ENCODE results near the gene NDUFC1.
"Not testable (repeated sequence)": the region's sequence is repeated elsewhere in the genome, so short reads cannot be mapped to it uniquely, and the experiment has no call there.

NDUFC1 gene

DNA sequence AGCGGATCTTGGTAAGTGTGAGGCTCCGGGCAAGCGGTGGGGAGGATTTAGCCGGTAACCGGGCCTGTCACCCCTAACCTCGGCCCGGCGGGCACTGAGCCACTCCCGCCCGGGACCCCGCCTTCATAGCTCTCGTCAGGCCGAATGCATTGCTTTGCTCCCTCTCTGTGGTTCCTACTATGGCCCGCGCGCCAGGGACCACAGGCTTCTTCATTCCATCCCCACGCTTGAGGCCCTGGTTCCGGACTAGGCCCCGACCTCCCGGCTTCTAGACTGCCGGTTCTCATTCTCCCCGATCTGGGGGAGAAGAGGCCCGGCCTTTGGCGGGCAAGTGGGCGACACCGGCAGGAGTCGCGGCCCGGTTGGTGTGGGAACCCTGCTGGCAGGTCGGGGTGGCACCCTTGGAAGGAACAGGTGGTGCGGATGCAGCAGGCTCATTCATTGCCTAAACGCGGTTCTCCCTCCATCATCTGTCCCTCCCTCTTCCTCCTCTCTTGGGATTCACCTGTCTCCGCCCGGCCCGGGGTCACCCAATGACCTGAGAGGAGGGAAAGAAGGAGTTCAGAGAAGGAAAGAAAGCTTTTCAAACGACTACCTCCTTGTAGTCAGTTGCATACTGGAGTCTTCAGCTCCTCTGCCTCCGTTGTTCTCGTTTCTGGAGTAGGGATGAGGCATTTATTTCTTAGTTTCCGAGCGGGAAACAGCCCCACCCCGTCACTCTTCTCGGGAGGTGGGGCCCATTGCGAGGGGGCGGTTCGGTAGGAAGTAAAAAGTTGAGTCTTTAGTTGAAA lies at the start of gene NDUFC1:
TSS of gene NDUFC1 (minus strand) at position 657 of the 791 bp plus-strand sequence. CDS start 6,679 bp downstream, outside the sequence.
- DNase-seq (ENCODE audit: low read depth in 4 of 4, low spot score in 1 of 4) = peak in 1 of 4 experiments; percentile 54

DNA sequence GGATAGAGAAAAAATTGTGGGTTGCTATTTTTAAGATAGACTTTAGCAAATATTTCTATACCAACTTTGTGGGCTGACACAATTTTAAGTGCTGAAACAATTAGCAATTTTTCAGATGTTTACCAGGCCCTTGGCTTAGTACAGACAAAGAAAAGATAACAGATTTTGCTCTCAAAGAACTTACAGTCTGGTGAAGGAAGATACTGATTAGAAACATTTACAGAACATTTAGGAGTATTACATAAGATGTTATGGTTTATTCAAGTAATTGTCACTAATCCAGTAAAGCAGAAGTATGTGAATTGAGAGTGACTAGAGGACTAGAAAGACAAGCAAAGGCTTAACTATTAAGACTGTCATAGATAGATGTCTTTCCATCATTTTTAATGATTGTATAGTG lies 35.3 kb upstream of the NDUFC1 start:
- no peak for DNase-seq (ENCODE audit: low read depth in 4 of 4, low spot score in 1 of 4)

DNA sequence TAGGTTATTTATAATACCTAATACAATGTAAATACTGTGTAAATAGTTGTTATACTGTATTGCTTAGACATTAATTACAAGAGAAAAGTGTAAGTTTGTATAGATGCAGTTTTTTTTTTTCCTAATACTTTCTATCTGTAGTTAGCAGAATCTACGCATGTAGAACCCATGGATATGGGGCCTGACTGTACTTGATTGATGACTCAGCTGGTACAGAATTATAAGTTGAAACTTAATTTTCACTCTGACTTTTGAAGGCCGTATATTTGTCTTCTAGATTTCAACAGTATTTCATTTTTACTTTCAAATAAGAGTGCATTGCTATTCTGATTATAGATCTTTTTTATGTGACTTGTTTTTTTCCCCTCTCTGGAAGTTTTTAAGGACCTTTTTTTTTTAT lies 30.8 kb upstream of the NDUFC1 start:
- no peak for DNase-seq (ENCODE audit: low read depth in 4 of 4, low spot score in 1 of 4)

DNA sequence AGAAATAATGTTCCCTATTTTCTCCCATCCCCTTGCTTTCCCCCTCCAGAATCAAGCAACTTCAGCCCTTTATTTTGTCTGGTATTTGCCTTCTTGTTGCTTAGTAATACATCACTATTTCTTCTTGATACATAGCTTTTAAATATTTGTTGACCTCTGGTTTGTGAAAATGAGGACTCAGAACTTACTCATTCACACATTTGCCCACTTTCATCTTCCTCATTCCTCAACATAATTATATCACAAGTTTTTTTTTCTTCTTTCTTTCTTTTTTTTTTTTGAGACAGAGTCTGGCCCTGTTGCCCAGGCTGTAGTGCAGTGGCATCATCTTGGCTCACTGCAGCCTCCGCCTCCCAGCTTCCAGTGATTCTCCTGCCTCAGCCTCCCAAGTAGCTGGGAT lies 28.9 kb upstream of the NDUFC1 start:
- DNase-seq (ENCODE audit: low read depth in 4 of 4, low spot score in 1 of 4) = no peak

DNA sequence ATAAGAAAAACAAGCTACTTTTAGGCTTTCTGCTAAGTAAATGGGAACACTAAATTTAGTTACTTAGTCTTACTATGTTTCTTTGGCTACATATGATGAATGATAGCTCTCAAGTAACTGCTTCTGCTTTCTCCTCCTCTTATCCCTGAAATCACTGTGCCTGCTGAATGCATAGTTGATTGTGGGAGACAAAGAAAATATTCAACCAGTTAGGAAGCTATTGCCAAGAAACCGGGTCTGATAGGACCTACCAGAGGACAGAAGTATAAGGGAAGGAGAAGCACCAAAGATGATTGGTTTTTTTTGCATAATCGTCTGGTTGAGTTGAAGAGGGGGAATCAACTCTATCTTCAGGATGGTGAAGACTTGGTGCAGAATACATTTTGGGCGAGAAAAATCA lies 28.0 kb upstream of the NDUFC1 start:
- no peak for DNase-seq (ENCODE audit: low read depth in 4 of 4, low spot score in 1 of 4)

DNA sequence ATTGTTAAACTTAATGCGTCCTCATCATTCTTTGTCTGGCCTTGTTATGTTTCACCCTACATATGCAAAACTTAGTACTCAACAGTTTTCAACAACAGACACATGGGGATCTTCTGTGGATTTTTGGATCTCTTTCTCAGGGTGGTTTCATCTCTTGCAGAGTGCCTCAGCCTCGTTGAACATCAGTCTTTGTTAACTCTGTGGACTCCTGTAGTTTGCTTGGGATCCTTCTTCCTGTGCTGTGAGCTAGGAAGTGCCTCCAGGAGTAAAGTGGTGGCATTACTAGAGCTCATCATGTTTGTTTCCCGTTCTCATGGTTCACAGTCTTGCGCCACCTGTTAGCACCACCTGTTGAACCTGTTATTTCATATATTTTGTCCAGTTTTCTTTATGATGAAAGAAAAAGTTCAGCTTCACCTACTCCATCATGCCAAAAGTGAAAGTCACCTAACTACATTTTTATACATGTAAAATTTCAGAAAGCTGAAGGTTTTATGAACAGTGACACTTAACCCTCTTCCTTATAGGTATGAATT lies 27.5 kb upstream of the NDUFC1 start:
- DNase-seq (ENCODE audit: low read depth in 4 of 4, low spot score in 1 of 4) = no peak

DNA sequence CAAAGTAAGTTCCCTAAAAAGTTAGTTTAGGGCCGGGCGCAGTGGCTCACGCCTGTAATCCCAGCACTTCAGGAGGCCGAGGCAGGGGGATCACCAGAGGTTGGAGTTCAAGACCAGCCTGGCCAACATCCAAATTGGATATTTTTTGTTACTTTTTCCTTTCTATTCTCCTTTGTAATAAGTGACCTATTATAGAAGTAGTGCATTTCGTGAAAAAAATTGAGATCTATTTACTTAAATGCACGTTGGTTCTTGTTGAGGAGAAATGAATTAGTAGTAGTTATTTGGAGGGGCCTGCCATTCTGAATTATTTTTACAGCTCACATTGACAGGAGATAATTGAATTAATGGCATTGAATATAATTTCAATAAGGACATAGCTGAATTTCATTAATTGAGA lies 22.3 kb upstream of the NDUFC1 start:
- DNase-seq (ENCODE audit: low read depth in 4 of 4, low spot score in 1 of 4) = no peak

DNA sequence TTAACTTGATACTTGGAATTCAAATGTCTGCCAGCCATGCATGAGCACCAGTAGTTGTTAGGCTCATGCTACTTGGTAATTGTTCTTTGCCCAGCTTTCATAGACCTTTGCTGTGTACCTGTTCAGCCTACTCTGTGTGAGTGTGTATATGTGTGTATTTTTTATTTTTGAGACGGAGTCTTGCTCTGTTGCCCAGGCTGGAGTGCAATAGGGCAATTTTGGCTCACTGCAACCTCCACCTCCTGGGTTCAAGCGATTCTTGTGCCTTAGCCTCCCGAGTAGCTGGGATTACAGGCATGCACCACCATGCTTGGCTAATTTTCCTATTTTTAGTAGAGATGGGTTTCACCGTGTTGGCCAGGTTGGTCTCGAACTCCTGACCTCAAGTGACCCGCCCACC lies 20.3 kb upstream of the NDUFC1 start:
- not testable (repeated sequence) for DNase-seq (ENCODE audit: low read depth in 4 of 4, low spot score in 1 of 4)

DNA sequence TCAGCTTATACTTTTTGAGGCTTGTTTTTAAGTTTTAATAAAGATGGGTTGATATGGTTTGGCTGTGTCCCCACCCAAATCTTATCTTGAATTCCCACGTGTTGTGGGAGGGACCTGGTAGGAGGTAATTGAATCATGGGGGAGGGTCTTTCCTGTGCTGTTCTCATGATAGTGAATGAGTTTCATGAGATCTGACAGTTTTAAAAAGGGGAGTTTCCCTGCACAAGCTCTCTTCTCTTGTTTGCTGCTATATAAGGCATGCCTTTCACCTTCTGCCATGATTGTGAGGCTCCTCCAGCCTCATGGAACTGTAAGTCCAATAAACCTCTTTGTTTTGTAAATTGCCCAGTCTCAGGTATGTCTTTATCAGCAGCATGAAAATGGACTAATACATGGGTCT lies 19.8 kb upstream of the NDUFC1 start:
- DNase-seq (ENCODE audit: low read depth in 4 of 4, low spot score in 1 of 4) = not testable (repeated sequence)

DNA sequence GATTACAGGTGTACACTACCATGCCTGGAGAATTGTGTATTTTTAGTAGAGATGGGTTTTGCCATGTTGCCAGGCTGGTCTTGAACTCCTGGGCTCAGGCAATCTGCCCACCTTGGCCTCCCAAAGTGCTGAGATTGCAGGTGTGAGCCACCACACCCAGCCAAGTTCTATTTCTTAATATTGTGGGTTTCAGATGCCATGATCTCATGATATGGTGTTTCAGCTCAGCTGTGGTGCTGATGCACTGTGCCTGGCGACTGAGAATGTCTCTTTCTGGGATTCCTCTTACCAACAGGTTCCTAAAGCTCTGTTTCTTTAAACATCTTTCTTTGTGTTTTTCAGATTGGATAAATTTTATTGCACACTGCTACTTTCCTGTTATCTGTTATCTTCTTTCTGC lies 17.3 kb upstream of the NDUFC1 start:
- DNase-seq (ENCODE audit: low read depth in 4 of 4, low spot score in 1 of 4) = no peak

DNA sequence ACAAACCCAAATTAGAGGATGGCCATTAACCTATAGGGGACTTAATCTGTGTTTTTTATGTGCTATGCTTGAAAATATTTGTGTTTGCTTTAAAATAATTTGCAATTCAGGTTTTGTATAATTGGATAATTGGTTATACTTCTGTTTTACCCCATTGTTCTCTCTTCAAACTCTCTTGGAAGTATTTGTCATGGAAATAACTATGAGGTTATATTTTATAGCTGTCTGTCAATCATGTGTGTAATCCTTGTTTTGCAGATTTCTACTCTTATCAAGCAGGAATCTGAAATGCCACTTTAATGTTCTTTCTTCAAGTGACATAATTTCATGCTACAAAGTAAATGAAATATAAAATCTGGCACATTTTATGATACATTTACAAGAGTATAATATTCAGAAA lies 15.4 kb upstream of the NDUFC1 start:
- no peak for DNase-seq (ENCODE audit: low read depth in 4 of 4, low spot score in 1 of 4)

DNA sequence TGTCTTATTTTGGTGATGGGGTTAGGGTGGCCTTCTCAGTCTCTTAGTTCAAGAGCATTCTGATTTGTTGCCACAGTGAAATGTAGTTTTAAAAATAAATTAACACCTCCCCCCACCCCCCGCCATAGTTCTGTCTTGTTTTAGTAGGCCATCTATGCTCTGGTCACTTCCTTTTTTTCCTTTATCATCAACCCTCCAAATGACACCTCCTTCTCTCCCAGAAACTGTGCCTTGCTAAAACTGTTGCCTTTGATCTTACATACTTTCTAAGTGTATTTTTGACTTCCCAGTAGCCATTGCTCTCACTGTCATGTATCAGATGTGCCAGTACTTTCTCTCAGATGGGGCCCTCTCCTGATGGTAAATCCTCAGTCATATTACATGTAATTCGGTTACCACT lies 14.5 kb upstream of the NDUFC1 start:
- DNase-seq (ENCODE audit: low read depth in 4 of 4, low spot score in 1 of 4) = no peak

DNA sequence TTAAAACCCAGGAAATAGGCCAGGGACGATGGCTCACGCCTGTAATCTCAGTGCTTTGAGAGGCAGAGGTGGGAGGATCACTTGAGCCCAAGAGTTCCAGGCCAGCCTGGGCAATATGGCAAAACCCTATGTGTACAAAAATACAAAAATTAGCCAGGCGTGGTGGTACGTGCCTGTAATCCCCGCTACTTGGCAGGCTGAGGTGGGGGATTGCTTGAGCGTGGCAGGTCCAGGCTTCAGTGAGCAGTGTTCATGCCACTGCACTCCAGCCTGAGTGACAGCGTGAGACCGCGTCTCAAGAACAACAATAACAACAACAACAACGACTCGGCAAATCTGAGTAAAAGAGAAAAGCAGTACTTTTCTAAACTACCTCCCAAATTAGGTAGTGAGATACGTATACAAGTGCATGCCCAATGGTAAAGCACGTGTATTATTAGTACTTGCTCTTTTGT lies 13.0 kb upstream of the NDUFC1 start:
- DNase-seq (ENCODE audit: low read depth in 4 of 4, low spot score in 1 of 4) = no peak

DNA sequence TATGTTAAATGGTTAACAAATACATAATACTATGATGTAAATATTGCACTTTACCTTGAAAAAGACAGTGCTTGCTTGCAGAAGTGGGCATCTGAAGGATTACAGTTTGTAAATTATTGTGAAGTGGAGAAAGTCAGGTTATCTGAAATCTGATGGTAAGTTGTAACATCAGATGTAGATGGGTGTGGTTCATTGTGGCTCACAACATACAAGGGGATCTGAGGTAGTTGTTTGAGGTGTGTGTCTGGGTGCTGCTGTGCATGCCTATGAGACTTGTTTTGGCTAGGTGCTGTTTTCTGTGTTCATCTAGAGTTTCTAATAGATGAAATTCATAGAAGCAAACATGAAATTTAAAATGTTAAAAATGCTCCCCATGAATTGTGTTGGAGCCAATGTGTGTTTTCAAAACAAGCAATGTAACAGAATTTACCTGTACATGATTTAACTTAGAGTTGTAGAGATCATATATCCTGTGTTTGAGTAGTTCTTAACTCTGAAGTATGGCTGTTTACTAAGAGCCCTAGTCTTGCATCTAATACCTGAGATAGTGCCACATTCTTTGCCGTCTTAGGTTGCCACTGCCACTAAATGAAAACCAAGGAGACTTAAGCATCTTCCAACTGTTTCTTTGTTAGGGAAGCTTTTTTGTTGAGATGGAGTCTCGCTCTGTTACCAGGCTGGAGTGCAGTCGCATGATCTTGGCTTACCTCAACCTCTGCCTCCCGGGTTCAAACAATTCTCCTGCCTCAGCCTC lies 11.9 kb upstream of the NDUFC1 start:
- DNase-seq (ENCODE audit: low read depth in 4 of 4, low spot score in 1 of 4) = no peak

DNA sequence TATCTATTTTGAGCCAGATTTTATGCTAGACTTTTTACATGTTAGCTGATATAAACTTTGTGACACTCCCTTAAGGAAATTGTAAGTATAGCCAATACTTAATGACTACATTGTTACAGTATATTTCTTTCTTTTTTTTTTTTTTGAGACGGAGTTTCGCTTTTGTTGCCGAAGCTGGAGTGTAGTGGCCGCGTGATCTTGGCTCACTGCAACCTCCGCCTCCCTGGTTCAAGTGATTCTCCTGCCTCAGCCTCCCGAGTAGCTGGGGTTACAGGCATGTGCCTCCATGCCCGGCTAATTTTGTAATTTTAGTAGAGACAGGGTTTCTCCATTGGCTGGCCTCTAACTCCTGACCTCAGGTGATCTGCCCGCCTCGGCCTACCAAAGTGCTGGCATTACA lies 11.1 kb upstream of the NDUFC1 start:
- not testable (repeated sequence) for DNase-seq (ENCODE audit: low read depth in 4 of 4, low spot score in 1 of 4)

DNA sequence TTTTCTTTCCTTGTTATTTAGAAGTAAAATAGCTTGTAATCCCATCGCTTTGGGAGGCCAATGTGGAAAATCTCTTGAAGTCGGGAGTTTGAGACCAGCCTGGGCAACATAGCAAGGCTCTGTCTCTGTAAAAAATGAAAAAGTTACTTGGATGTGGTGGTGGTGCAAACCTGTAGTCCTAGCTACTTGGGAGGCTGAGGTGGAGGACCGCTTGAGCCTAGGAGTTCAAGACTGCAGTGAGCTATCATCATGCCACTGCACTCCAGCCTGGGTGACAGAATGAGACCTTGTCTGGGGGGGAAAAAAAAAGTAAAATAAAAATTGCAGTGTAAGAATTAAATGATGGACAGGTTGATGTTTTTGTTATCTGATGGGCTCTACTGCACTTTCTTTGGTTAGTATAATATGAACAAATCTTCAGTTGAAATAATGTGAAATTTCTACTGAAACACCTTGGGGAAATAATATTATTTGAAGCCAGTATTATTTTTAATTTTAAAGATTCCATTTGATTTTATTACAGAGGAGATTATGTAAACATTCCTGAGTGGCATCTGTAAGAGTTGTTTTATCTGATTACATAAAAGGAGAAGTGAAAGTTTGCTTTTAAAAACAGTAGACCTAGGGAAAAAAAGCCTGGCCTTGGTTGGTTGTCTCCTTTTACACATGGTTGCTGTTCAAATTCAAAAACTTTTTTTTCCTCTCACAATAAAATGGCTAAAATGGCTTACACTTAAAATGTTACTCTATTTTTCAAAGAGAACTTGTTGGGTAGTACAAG lies 10.5 kb upstream of the NDUFC1 start:
- DNase-seq (ENCODE audit: low read depth in 4 of 4, low spot score in 1 of 4) = no peak

DNA sequence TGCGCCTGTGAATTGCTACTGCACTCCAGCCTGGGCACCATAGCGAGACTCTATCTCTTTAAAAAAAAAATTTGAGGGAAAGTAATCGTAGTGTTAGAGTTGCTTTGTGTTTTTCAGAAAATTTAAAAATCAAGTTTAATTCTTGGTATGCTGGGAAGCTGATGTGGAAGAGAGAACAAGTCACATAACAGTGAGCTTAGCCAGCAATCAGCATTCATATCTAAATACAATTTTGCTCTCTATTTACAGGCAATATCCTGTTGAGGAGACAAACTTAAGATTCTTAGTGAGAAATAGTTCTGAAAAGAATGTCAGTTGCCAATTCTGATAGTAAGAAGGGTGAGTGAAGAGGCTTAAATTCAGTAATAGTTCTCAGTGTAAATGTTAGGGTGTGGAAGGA lies 9.6 kb upstream of the NDUFC1 start:
- DNase-seq (ENCODE audit: low read depth in 4 of 4, low spot score in 1 of 4) = no peak

DNA sequence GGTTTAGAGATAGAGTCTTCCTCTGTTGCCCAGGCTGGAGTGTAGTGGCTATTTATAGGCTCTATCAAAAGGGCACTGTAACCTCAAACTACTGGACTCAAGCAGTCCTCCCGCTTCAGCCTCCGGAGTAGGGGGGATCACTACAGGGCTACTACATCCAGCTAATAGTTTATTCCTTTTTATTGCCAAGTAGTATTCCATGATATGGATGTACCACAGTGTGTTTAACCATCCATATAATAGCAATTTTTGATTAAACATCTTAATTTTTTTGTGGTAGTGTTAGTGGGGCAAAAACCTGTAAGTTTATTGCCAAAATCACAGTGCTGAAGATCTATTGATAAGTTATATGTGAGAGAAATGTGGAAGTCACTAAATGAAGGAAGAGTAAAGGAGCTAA lies 2.6 kb upstream of the NDUFC1 start:
- no peak for DNase-seq (ENCODE audit: low read depth in 4 of 4, low spot score in 1 of 4)

DNA sequence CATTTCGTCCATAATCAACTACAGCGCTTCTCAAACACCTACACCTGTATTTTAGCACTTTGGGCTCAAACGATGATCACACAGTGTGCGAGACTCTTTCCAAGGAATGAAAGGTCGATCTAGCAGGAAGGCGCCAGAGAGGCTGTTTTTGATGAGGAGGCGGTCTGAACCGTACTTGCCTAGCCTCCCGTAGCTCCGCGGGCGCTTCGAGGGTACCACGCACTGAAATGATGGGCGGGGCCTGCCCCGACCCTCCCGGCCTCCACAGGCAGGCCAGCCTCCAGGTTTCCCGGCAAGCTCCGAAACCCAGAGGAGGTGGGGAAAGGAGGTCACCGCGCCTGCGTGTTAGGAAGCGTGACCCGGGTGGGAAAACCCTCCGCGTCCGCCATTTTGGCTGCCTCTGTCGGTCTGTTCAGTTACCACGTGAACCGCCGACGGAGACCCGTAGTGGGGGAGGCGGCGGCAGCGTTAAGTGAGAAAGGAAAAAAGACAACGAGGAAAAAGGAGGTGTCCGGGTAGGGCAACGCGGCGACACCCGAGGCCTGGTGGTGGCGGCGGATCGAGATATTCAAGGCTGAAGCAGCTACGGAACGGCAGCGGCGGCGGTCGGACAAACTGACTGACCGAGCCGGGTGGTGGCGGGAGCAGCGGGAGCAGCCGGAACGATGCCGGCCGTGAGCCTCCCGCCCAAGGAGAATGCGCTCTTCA lies 1.0 kb downstream of the NDUFC1 start, which contains the start of gene NAA15:
TSS of gene NAA15 (plus strand) at position 393 of the 708 bp plus-strand sequence. CDS start at position 666, 273 bp downstream.
- DNase-seq (ENCODE audit: low read depth in 4 of 4, low spot score in 1 of 4) = peak; percentile 87 to 97 (median 94)

DNA sequence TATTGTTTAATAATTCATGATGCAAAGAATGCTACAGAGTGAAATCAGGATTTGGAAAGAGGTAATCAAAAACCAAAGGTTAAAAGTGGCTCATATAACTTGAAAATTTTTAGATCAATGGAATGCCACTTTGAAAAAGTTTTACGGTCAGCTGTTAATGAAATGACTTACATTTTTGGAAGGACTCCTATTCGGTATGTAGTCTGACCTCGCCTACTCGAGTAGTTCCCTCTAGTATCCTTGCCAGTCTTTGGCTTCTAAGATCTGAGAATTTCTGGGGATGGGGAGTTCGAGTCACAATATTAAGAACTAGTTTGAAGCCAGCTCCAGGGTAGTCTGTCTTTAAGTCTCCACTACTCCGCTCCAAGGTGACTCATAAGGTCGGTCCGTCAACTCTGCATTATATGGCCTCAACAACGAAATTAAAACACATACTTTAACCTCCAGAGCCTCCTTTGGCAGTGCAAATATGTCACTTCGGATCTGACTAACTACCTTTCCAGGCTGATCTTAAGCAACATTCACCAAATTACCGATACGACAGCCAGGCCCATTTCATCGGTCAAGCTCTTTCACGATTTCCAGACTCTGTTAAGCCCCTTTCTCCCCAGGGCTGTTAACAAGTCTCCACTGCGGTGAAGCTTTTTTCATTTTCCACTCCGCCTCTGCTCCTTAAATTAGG lies 1.7 kb downstream of the NDUFC1 start:
- DNase-seq (ENCODE audit: low read depth in 4 of 4, low spot score in 1 of 4) = no peak
